Measurements from ENCODE around the gene YAE1. TPM values are rescaled to one million over a fixed set of nuclear protein-coding genes. Genes with fewer than 3 reads are reported as not detected.

YAE1 gene, protein sequence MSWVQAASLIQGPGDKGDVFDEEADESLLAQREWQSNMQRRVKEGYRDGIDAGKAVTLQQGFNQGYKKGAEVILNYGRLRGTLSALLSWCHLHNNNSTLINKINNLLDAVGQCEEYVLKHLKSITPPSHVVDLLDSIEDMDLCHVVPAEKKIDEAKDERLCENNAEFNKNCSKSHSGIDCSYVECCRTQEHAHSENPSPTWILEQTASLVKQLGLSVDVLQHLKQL
- total RNA-seq (2014; rRNA removed; shearing (Covaris generic); ENCODE audit: low replicate concordance): 20.9 and 25.1 TPM in 2 replicates

DNA sequence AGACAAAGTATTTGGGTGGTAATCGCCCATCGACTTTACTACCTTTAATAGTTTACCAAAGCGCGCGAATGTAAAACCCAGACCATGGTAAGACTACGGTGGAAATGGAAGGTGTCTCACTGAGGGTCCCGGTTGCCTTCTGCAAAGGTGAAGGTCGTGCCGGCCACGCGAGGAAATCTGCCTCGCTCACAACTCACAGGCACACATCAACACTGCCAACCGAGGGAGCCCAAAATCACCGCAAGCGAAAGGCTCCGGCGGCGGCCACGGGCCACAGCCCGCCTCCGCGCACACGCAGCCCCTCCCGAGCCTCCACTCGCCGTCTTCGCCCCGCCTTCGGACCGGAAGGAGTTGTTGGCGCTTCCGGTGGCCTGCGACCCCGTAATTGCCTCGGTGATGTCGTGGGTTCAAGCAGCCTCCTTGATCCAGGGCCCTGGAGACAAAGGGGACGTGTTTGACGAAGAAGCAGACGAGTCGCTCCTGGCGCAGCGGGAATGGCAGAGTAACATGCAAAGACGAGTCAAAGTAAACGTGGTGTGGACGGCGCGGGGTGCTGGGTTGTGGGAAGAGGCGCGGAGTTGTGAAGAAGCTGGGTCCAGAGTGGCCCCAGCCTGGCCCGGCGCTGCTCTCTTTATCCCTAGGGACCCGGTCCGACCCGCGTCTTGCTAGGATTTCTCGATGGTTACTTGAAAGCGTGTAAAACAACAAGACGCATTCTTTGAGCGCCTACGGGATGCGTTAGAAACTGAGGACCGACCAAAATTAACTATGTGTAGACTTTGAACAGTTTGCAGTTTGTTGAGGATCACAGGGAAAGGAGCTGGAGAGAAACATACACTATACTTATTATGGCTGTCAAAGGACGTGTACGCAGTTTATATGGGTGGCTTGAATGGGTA, at the start of gene YAE1:
Gene YAE1, plus strand, starts transcription at position 382 of the 899 bp plus-strand sequence. Its CDS starts 15 bp downstream, at position 397.
- Histone ChIP-seq H4K20me1 (ENCODE audit: insufficient read depth, low read depth, low read length) (no peaks in the 10 kb centered on the region), H3K4me2 (ENCODE audit: low read depth, low read length, poor library complexity, severe bottlenecking) (peak within 1 kb of the TSS; percentile 87), H3K79me2 (ENCODE audit: low read length) (peaks cover 46% of the 10 kb centered on the region), H3K9ac (ENCODE audit: low read length) (peak within 1 kb of the TSS; percentile 92), H3K36me3 (ENCODE audit: insufficient read depth, low read length) (peaks cover 5% of the 10 kb centered on the region; the same call in 1 of the 2 replicates), H3K9me2 (replicated peaks; ENCODE audit: insufficient read depth, low read length) (no peaks in the 10 kb centered on the region), H3K9me3 (ENCODE audit: low read length) (no peaks in the 10 kb centered on the region), H3K27ac (ENCODE audit: low read length) (peak within 1 kb of the TSS; percentile 50), H3K4me1 (ENCODE audit: low read length) (peaks cover 16% of the 10 kb centered on the region), H3K4me3 (ENCODE audit: low read length) (peak within 1 kb of the TSS; percentile 96), H3K27me3 (ENCODE audit: low read length) (no peaks in the 10 kb centered on the region), H2AFZ (ENCODE audit: low read length) (peak within 1 kb of the TSS; percentile 96)
- DNase-seq: peak; percentile 93

DNA sequence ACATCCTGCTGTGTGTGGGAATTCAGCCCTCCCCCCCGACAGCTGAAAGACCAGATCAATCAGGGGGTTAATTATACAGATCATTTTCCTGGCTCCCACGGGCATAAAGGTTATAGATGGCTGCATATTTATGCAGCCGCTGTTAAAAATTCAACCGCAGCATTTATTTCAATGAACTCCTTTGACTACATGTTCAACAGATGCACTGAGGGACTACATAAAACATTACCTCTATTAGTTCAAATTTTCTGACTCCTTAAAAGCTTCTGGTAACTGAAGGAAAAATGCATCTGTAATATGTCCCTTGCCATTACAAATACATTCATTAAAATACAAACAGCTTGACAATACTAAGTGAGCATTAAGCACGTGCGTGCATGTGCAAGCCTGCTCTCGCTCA, 49.7 kb upstream of the YAE1 start:
- no peak overlapping the region for H3K9ac ChIP-seq (ENCODE audit: low read length)
- H3K4me3 ChIP-seq (ENCODE audit: low read length): no peak overlapping the region
- H3K9me2 ChIP-seq (replicated peaks; ENCODE audit: insufficient read depth, low read length): no peaks in the 10 kb centered on the region
- H2AFZ ChIP-seq (ENCODE audit: low read length): no peak overlapping the region
- H3K79me2 ChIP-seq (ENCODE audit: low read length): no peaks in the 10 kb centered on the region
- H3K27me3 ChIP-seq (ENCODE audit: low read length): no peaks in the 10 kb centered on the region
- H3K9me3 ChIP-seq (ENCODE audit: low read length): no peaks in the 10 kb centered on the region
- H3K36me3 ChIP-seq (ENCODE audit: insufficient read depth, low read length): no peaks in the 10 kb centered on the region
- DNase-seq: no peak
- H3K4me2 ChIP-seq (ENCODE audit: low read depth, low read length, poor library complexity, severe bottlenecking): no peak overlapping the region
- H4K20me1 ChIP-seq (ENCODE audit: insufficient read depth, low read depth, low read length): no peaks in the 10 kb centered on the region
- H3K4me1 ChIP-seq (ENCODE audit: low read length): no peaks in the 10 kb centered on the region
- no peak overlapping the region for H3K27ac ChIP-seq (ENCODE audit: low read length)

DNA sequence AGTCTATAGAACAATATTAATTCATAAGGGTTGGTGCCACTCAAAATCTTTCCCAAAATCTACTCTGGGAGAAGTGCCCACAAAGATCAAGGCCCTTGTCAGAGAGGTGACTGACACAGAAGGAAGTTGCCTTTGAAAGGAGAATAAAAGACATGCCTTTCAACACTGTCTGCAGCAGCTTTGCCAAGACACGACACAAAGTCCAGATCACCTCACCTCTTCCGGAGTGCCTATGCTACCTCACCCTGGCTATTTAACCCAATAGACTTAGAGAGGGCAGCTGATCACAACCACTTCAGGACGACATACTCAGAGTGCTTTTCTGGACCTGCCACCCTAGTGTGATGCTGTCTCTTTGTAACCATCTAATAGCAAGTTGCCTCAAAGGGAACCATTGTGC, 49.0 kb upstream of the YAE1 start:
- Histone ChIP-seq H3K4me2 (ENCODE audit: low read depth, low read length, poor library complexity, severe bottlenecking) (no peak overlapping the region), H3K9ac (ENCODE audit: low read length) (no peak overlapping the region), H3K27ac (ENCODE audit: low read length) (no peak overlapping the region), H3K36me3 (ENCODE audit: insufficient read depth, low read length) (no peaks in the 10 kb centered on the region), H3K4me3 (ENCODE audit: low read length) (no peak overlapping the region), H3K4me1 (ENCODE audit: low read length) (no peaks in the 10 kb centered on the region), H3K27me3 (ENCODE audit: low read length) (no peaks in the 10 kb centered on the region), H4K20me1 (ENCODE audit: insufficient read depth, low read depth, low read length) (no peaks in the 10 kb centered on the region), H3K9me3 (ENCODE audit: low read length) (no peaks in the 10 kb centered on the region), H3K9me2 (replicated peaks; ENCODE audit: insufficient read depth, low read length) (no peaks in the 10 kb centered on the region), H2AFZ (ENCODE audit: low read length) (no peak overlapping the region), H3K79me2 (ENCODE audit: low read length) (no peaks in the 10 kb centered on the region)
- no peak for DNase-seq

DNA sequence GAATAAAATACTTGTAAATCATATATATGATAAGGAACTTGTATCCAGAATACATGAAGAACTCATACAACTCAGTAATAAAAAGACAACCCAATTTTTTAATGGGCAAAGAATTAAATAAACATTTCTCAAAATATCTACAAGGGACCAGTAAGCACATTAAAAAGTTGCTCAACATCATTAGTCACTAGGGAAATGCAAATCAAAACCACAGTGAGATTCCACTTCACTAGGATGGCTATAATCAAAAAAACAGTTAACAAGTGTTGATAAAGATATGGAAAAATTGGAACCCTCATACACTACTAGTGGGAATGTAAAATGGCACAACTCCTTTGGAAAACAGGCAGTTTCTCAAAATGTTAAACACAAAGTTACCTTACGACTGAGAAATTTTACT, 40.3 kb upstream of the YAE1 start:
- H3K27me3 ChIP-seq (ENCODE audit: low read length): no peaks in the 10 kb centered on the region
- H3K9ac ChIP-seq (ENCODE audit: low read length): no peak overlapping the region

DNA sequence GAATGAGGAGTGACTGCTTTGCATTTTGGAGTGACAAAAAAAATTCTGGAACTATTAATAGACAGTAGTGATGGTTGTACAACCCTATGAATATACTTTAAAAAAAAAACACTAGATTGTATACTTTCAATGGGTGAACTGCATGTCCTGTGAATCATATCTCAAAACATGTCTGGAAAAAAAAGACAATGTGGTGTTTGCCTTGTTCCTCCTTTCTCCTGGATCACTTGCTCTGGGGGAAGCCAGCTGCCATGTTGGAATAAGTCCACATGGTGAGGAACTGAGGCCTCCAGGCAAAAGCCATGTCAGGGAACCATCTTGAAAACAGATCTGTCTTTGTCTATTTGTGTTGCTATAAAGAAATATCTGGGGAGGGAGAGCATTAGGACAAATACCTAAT, 39.5 kb upstream of the YAE1 start:
- Histone ChIP-seq H3K36me3 (ENCODE audit: insufficient read depth, low read length) (no peaks in the 10 kb centered on the region), H3K4me2 (ENCODE audit: low read depth, low read length, poor library complexity, severe bottlenecking) (no peak overlapping the region), H3K4me1 (ENCODE audit: low read length) (no peaks in the 10 kb centered on the region), H3K9me3 (ENCODE audit: low read length) (no peaks in the 10 kb centered on the region), H4K20me1 (ENCODE audit: insufficient read depth, low read depth, low read length) (no peaks in the 10 kb centered on the region), H3K27me3 (ENCODE audit: low read length) (no peaks in the 10 kb centered on the region), H3K4me3 (ENCODE audit: low read length) (no peak overlapping the region), H3K27ac (ENCODE audit: low read length) (no peak overlapping the region), H3K9ac (ENCODE audit: low read length) (no peak overlapping the region), H3K9me2 (replicated peaks; ENCODE audit: insufficient read depth, low read length) (no peaks in the 10 kb centered on the region), H3K79me2 (ENCODE audit: low read length) (no peaks in the 10 kb centered on the region), H2AFZ (ENCODE audit: low read length) (no peak overlapping the region)
- DNase-seq: no peak

More for the DNA sequence above, 40.3 kb upstream of the YAE1 start:
- no peaks in the 10 kb centered on the region for H3K36me3 ChIP-seq (ENCODE audit: insufficient read depth, low read length)
- no peak overlapping the region for H3K27ac ChIP-seq (ENCODE audit: low read length)
- no peaks in the 10 kb centered on the region for H3K79me2 ChIP-seq (ENCODE audit: low read length)
- DNase-seq: no peak
- H3K4me1 ChIP-seq (ENCODE audit: low read length): no peaks in the 10 kb centered on the region
- no peak overlapping the region for H2AFZ ChIP-seq (ENCODE audit: low read length)
- H3K4me3 ChIP-seq (ENCODE audit: low read length): no peak overlapping the region
- H4K20me1 ChIP-seq (ENCODE audit: insufficient read depth, low read depth, low read length): no peaks in the 10 kb centered on the region
- H3K9me2 ChIP-seq (replicated peaks; ENCODE audit: insufficient read depth, low read length): no peaks in the 10 kb centered on the region
- H3K9me3 ChIP-seq (ENCODE audit: low read length): no peaks in the 10 kb centered on the region
- H3K4me2 ChIP-seq (ENCODE audit: low read depth, low read length, poor library complexity, severe bottlenecking): no peak overlapping the region

DNA sequence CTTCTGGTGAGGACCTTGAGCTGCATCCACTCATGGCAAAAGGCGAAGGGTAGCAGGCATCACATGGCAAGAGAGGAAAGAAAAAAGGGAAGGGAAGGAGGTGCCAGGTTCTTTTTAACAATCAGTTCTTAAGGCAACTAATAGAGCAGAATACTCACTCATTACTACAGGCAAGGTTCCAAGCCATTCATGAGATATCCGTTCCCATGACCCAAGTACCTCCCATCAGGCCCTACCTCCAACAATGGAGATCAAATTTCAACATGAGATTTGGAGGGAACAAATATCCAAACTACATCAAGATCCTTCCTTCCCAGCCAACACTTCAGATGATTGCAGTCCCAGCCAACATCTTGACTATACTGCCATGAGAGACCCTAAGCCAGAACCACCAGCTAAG, 38.9 kb upstream of the YAE1 start:
- no peak for DNase-seq
- Histone ChIP-seq H4K20me1 (ENCODE audit: insufficient read depth, low read depth, low read length) (no peaks in the 10 kb centered on the region), H3K79me2 (ENCODE audit: low read length) (no peaks in the 10 kb centered on the region)

DNA sequence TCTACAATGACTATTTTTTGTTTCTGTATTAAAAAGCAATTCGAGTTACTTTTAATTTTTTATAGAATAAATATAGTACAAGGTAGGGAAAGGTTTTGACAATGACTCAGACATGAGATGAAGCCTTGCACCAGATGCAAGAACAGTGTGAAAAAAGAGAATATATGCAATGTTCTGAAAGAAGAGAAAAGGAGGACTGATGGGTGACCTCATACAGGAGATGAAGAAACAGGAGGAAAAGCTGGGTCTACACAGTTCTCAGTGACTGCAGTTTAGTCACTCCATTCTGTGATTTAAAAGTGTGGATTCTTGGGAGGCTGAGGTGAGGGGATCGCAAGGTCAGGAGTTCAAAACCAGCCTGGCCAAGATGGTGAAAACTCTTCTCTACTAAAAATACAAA, 38.3 kb upstream of the YAE1 start:
- H3K9me2 ChIP-seq (replicated peaks; ENCODE audit: insufficient read depth, low read length): no peaks in the 10 kb centered on the region
- H3K9ac ChIP-seq (ENCODE audit: low read length): no peak overlapping the region
- DNase-seq: no peak
- H3K4me2 ChIP-seq (ENCODE audit: low read depth, low read length, poor library complexity, severe bottlenecking): no peak overlapping the region
- no peaks in the 10 kb centered on the region for H4K20me1 ChIP-seq (ENCODE audit: insufficient read depth, low read depth, low read length)
- no peaks in the 10 kb centered on the region for H3K9me3 ChIP-seq (ENCODE audit: low read length)
- H3K4me3 ChIP-seq (ENCODE audit: low read length): no peak overlapping the region
- no peaks in the 10 kb centered on the region for H3K27me3 ChIP-seq (ENCODE audit: low read length)
- no peaks in the 10 kb centered on the region for H3K36me3 ChIP-seq (ENCODE audit: insufficient read depth, low read length)
- H3K79me2 ChIP-seq (ENCODE audit: low read length): no peaks in the 10 kb centered on the region
- no peaks in the 10 kb centered on the region for H3K4me1 ChIP-seq (ENCODE audit: low read length)
- no peak overlapping the region for H2AFZ ChIP-seq (ENCODE audit: low read length)
- no peak overlapping the region for H3K27ac ChIP-seq (ENCODE audit: low read length)

More for the DNA sequence above, 38.9 kb upstream of the YAE1 start:
- Histone ChIP-seq H3K27ac (ENCODE audit: low read length) (no peak overlapping the region), H3K4me3 (ENCODE audit: low read length) (no peak overlapping the region), H3K4me1 (ENCODE audit: low read length) (no peaks in the 10 kb centered on the region), H3K9me3 (ENCODE audit: low read length) (no peaks in the 10 kb centered on the region), H3K4me2 (ENCODE audit: low read depth, low read length, poor library complexity, severe bottlenecking) (no peak overlapping the region), H2AFZ (ENCODE audit: low read length) (no peak overlapping the region), H3K9ac (ENCODE audit: low read length) (no peak overlapping the region), H3K36me3 (ENCODE audit: insufficient read depth, low read length) (no peaks in the 10 kb centered on the region), H3K27me3 (ENCODE audit: low read length) (no peaks in the 10 kb centered on the region), H3K9me2 (replicated peaks; ENCODE audit: insufficient read depth, low read length) (no peaks in the 10 kb centered on the region)

DNA sequence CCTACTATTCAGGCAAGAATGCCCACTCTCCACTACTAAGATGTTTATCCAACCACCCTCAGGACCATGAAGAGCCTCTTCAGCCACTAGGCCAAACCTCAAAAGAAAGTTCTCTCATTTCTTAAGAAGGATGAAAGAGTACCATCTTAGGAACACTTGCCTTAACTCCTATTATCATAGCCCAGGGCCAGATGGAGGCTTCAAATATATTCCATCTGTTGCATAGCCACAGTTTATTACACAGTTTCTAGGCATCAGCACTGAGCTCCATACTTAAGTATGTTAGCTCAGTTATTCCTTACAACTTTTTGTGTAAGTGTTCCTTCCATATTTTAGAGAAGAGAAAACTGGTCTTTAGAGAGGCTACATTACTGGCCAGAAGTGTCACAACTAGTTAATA, 37.4 kb upstream of the YAE1 start:
- H3K4me2 ChIP-seq (ENCODE audit: low read depth, low read length, poor library complexity, severe bottlenecking): no peak overlapping the region
- no peaks in the 10 kb centered on the region for H3K9me3 ChIP-seq (ENCODE audit: low read length)
- H3K27me3 ChIP-seq (ENCODE audit: low read length): no peaks in the 10 kb centered on the region
- no peaks in the 10 kb centered on the region for H3K36me3 ChIP-seq (ENCODE audit: insufficient read depth, low read length)
- no peaks in the 10 kb centered on the region for H4K20me1 ChIP-seq (ENCODE audit: insufficient read depth, low read depth, low read length)
- no peaks in the 10 kb centered on the region for H3K9me2 ChIP-seq (replicated peaks; ENCODE audit: insufficient read depth, low read length)
- H3K79me2 ChIP-seq (ENCODE audit: low read length): no peaks in the 10 kb centered on the region
- DNase-seq: no peak
- no peaks in the 10 kb centered on the region for H3K4me1 ChIP-seq (ENCODE audit: low read length)
- H3K4me3 ChIP-seq (ENCODE audit: low read length): no peak overlapping the region
- H3K27ac ChIP-seq (ENCODE audit: low read length): no peak overlapping the region
- no peak overlapping the region for H3K9ac ChIP-seq (ENCODE audit: low read length)
- no peak overlapping the region for H2AFZ ChIP-seq (ENCODE audit: low read length)

All from Karpas-422 (cell line).